Keratinocyte (primary cell): ENCODE data around the gene CSRP1. TPM values are rescaled to one million over a fixed set of nuclear protein-coding genes. Genes with fewer than 3 reads are reported as not detected.

ENCODE experiments used
- DNase-seq: peaks from one replicate; pipeline ENCODE4 v3.0.0-alpha.2; 2011; ENCODE audit warnings: low read depth, missing footprints, low spot score
- FAIRE-seq: peaks from 2 replicates; lab custom pipeline; 2011; peaks lifted over from hg19 to GRCh38; lab: Jason Lieb, UNC
- H2AFZ ChIP-seq: 2 replicates; pipeline ENCODE4 v1.6.0; 2012; ENCODE audit warnings: low read length, control low read depth, inconsistent platforms; ENCODE audit not compliant: control insufficient read depth
- H3K27ac ChIP-seq: 2 replicates; pipeline ENCODE4 v1.5.1; 2011; ENCODE audit warnings: low read length; ENCODE audit not compliant: control insufficient read depth, insufficient read depth
- H3K27me3 ChIP-seq: 3 replicates; pipeline ENCODE4 v1.6.0; 2011; ENCODE audit warnings: low read length; ENCODE audit not compliant: control insufficient read depth, insufficient read depth; ENCODE audit errors: extremely low read depth
- H3K36me3 ChIP-seq, 2 experiments: 2 replicates in 1 of 2; 3 replicates in 1 of 2; pipeline ENCODE4 v1.5.1; 2011; ENCODE audit warnings: low read length in 2 of 2, mild to moderate bottlenecking in 1 of 2; ENCODE audit not compliant: control insufficient read depth in 2 of 2, insufficient read depth in 2 of 2; ENCODE audit errors: extremely low read depth in 1 of 2
- H3K4me1 ChIP-seq: 3 replicates; pipeline ENCODE4 v1.5.1; 2011; ENCODE audit warnings: low read length; ENCODE audit not compliant: control insufficient read depth, insufficient read depth; ENCODE audit errors: extremely low read depth
- H3K4me2 ChIP-seq: 3 replicates; pipeline ENCODE4 v1.6.0; 2011; ENCODE audit warnings: low read depth, low read length; ENCODE audit not compliant: control insufficient read depth, insufficient read depth; ENCODE audit errors: extremely low read depth
- H3K4me3 ChIP-seq, 3 experiments: fragments of 200-600 bp in 1 of 3; sonication (generic) in 1 of 3; 2 replicates in 2 of 3; 3 replicates in 1 of 3; pipeline ENCODE4 v1.5.1; 2011 to 2016; ENCODE audit warnings: low read length in 3 of 3, mild to moderate bottlenecking in 3 of 3, control low read depth in 2 of 3, inconsistent platforms in 1 of 3, low read depth in 1 of 3, mixed read lengths in 1 of 3, mixed run types in 1 of 3, moderate library complexity in 1 of 3; ENCODE audit not compliant: control insufficient read depth in 2 of 3, insufficient read depth in 2 of 3; ENCODE audit errors: extremely low read depth in 1 of 3
- H3K79me2 ChIP-seq: 2 replicates; pipeline ENCODE4 v1.6.0; 2012; ENCODE audit warnings: low read length; ENCODE audit not compliant: control insufficient read depth, insufficient read depth
- H3K9ac ChIP-seq: 3 replicates; pipeline ENCODE4 v1.6.0; 2011; ENCODE audit warnings: low read length; ENCODE audit not compliant: control insufficient read depth, insufficient read depth; ENCODE audit errors: extremely low read depth
- H3K9me1 ChIP-seq: 3 replicates; pipeline ENCODE4 v1.6.0; 2011; ENCODE audit warnings: low read length; ENCODE audit not compliant: control insufficient read depth, insufficient read depth; ENCODE audit errors: extremely low read depth
- H3K9me3 ChIP-seq: 2 replicates; pipeline ENCODE4 v1.5.1; 2012; ENCODE audit warnings: low read depth, low read length; ENCODE audit not compliant: control insufficient read depth
- H4K20me1 ChIP-seq: 3 replicates; pipeline ENCODE4 v1.6.0; 2011; ENCODE audit warnings: low read length; ENCODE audit not compliant: control insufficient read depth, insufficient read depth; ENCODE audit errors: extremely low read depth
- CTCF ChIP-seq, 3 experiments: IDR thresholded peaks in 1 of 3; conservative IDR thresholded peaks in 1 of 3; optimal IDR thresholded peaks in 1 of 3; 2 replicates in 2 of 3; 3 replicates in 1 of 3; pipeline versions ENCODE3 to v1.5.1; 2011; ENCODE audit warnings: low read length in 3 of 3, mild to moderate bottlenecking in 3 of 3, moderate library complexity in 2 of 3, control low read depth in 1 of 3, inconsistent platforms in 1 of 3; ENCODE audit not compliant: insufficient read depth in 2 of 3; ENCODE audit errors: extremely low read depth in 1 of 3
- EZH2 ChIP-seq: IDR thresholded peaks from one replicate; pipeline ENCODE4 v1.6.1; 2012; ENCODE audit warnings: inconsistent platforms, mild to moderate bottlenecking, low read length, moderate library complexity
- dilution Hi-C: fragments of 300-500 bp; cut with MboI; formaldehyde crosslinking; loops from one replicate; pipeline ENCODE4 v1.7.0; 2020; ENCODE audit warnings: low sequenced_read_pairs; ENCODE audit not compliant: extremely low pct_ligation_motif_present
- polyA plus RNA-seq, 5 experiments: library from polyadenylated mRNA; depleted of rRNA in 3 of 5; stranded (reverse) in 3 of 5; stranded (forward) in 1 of 5; unstranded in 1 of 5; fragments of >200 nt; gene quantifications; 1 replicate in 1 of 5; 2 replicates in 3 of 5; 3 replicates in 1 of 5; pipeline versions ENCODE4 v1.2.1 to v1.2.3, GENCODE V29; 2011 to 2012; ENCODE audit warnings: missing spikeins in 2 of 5, low read depth in 1 of 5, low replicate concordance in 1 of 5

Gene CSRP1
- polyA plus RNA-seq, 1 donor (not counting 4 experiments of a cell fraction or from before 2014, with no cell fraction given): 168 TPM

- no peak for FAIRE-seq
- no peaks in the 10 kb centered on the region for H3K9me1 ChIP-seq
- H3K27me3 ChIP-seq: no peaks in the 10 kb centered on the region
- peak overlapping the region; percentile 74 for H3K4me2 ChIP-seq
- H4K20me1 ChIP-seq: peaks cover 4% of the 10 kb centered on the region
- H3K27ac ChIP-seq: peak overlapping the region; percentile 42
- no peaks in the 10 kb centered on the region for H3K9me3 ChIP-seq
- H3K4me1 ChIP-seq: peaks cover 44% of the 10 kb centered on the region
- peak overlapping the region; percentile 99 for H3K9ac ChIP-seq
- dilution Hi-C loops: no loop called here
- H3K4me3 ChIP-seq: peak overlapping the region; percentile 47 to 100 (median 97)
- H3K79me2 ChIP-seq: peaks cover 41% of the 10 kb centered on the region
- TF ChIP-seq EZH2: no peak
- no peak for TF ChIP-seq CTCF (optimal IDR thresholded peaks at IDR 0.05 in 1 of 3, IDR thresholded peaks at IDR 0.05 in 1 of 3, conservative IDR thresholded peaks at IDR 0.05 in 1 of 3; ENCODE audit: extremely low read depth in 1 of 3, insufficient read depth in 2 of 3, low read length in 3 of 3)
- no peak overlapping the region for H2AFZ ChIP-seq
- H3K36me3 ChIP-seq: peaks cover 14 to 19% of the 10 kb centered on the region in 2 experiments
- DNase-seq: no peak
These were observed 41.1 kb downstream of the CSRP1 start for GRCh38 chr1:201465698-201466290.

- no peak for DNase-seq
- Histone ChIP-seq H4K20me1 (peaks cover 4% of the 10 kb centered on the region), H3K36me3 (peaks cover 14 to 19% of the 10 kb centered on the region in 2 experiments), H2AFZ (no peak overlapping the region), H3K27ac (peak overlapping the region; percentile 99), H3K79me2 (peaks cover 33% of the 10 kb centered on the region), H3K9me1 (no peaks in the 10 kb centered on the region), H3K4me2 (no peak overlapping the region), H3K4me3 (no peak overlapping the region), H3K4me1 (peaks cover 50% of the 10 kb centered on the region), H3K9ac (peak overlapping the region; percentile 90), H3K27me3 (no peaks in the 10 kb centered on the region), H3K9me3 (no peaks in the 10 kb centered on the region)
- TF ChIP-seq EZH2: no peak
- TF ChIP-seq CTCF (optimal IDR thresholded peaks at IDR 0.05 in 1 of 3, IDR thresholded peaks at IDR 0.05 in 1 of 3, conservative IDR thresholded peaks at IDR 0.05 in 1 of 3; ENCODE audit: extremely low read depth in 1 of 3, insufficient read depth in 2 of 3, low read length in 3 of 3): peak in 2 of 3 experiments; percentile 17 to 25
- dilution Hi-C loops: no loop called here
- FAIRE-seq: peak; percentile 39
These were observed 43.8 kb downstream of the CSRP1 start for GRCh38 chr1:201463071-201463552.
